Adrenal gland (tissue), 12 donors: ENCODE data around the gene WFS1. TPM values are rescaled to one million over a fixed set of nuclear protein-coding genes. Genes with fewer than 3 reads are reported as not detected.

ENCODE experiments used
- DNase-seq, 7 donors: peaks; one replicate each; pipeline ENCODE4 v3.0.0-alpha.2; 2019 to 2020
- H3K27ac ChIP-seq, 5 donors: fragments of 200-600 bp; sonication (generic) in 4 of 5; 1 replicate in 3 of 5; 2 replicates in 2 of 5; pipeline versions ENCODE4 v1.5.1 to v1.8.0; 2016 to 2020; ENCODE audit warnings: mild to moderate bottlenecking in 1 of 5
- H3K27me3 ChIP-seq: fragments of 200-600 bp; 2 replicates; pipeline ENCODE4 v1.8.0; 2021
- H3K36me3 ChIP-seq, 2 donors: fragments of 200-600 bp; replicated peaks in 1 of 2; 1 replicate in 1 of 2; 2 replicates in 1 of 2; pipeline versions ENCODE4 v1.5.1 to v1.8.0; 2018 to 2022
- H3K4me1 ChIP-seq, 2 donors: fragments of 200-600 bp; replicated peaks in 1 of 2; 1 replicate in 1 of 2; 2 replicates in 1 of 2; pipeline versions ENCODE4 v1.5.1 to v1.8.0; 2018 to 2021
- H3K4me3 ChIP-seq, 4 donors: fragments of 200-600 bp; sonication (generic) in 3 of 4; one replicate each; pipeline ENCODE4 v1.5.1; 2016 to 2018
- H3K9me3 ChIP-seq, 3 donors: fragments of 200-600 bp; sonication (generic) in 1 of 3; replicated peaks in 1 of 3; 1 replicate in 2 of 3; 2 replicates in 1 of 3; pipeline versions ENCODE4 v1.5.1 to v1.8.0; 2016 to 2021
- POLR2A ChIP-seq, 2 donors: fragments of 450-650 bp; IDR thresholded peaks; one replicate each; pipeline ENCODE4 v1.6.1; 2017; ENCODE audit warnings: antibody characterized with exemption in 2 of 2, mild to moderate bottlenecking in 2 of 2, moderate library complexity in 1 of 2
- WGBS, 4 donors: extraction: QIAGEN DNeasy Blood & Tissue Kit in 2 of 4; methylation state at CpG; one replicate each; pipeline versions ENCODE4 v1.1.5 to v1.1.7; 2013 to 2017; 5-methylcytosine and 5-hydroxymethylcytosine counted together
- intact Hi-C, 2 donors: fragments of 100-400 bp; cut with DNase I; formaldehyde crosslinking; loops; one replicate each; pipeline versions ENCODE4 v1.14.1 to v1.15.0; 2022 to 2023
- polyA plus RNA-seq, 3 donors: library from polyadenylated mRNA; stranded (reverse); fragments of 200-250 nt in 2 of 3; fragments of 350-450 nt in 1 of 3; fragmentation: Illumina TruSeq in 1 of 3; extraction: RNeasy Lipid Tissue Mini Kit (QIAGEN cat#74804) in 1 of 3; gene quantifications; one replicate each; pipeline ENCODE4 v1.2.3, GENCODE V29; 2013 to 2014
- total RNA-seq, 9 donors: library from RNA; depleted of rRNA in 4 of 9; stranded (reverse); fragments of >200 nt in 4 of 9; fragments of 120-200 nt in 1 of 9; fragmentation: NEBNext Ultra II Directional in 1 of 9; extraction: Animal tissue kit (Norgen Biotek cat#: 25700) in 1 of 9; gene quantifications; one replicate each; pipeline versions ENCODE4 v1.1.0 to v1.2.4, GENCODE V29; 2013 to 2023
- TF ChIP-seq, protein P1 (sequence below), 6 experiments: fragments of 450-650 bp in 4 of 6; fragments of 200-600 bp in 2 of 6; sonication (generic) in 1 of 6; IDR thresholded peaks; 1 replicate in 5 of 6; 2 replicates in 1 of 6; pipeline versions ENCODE4 v1.5.1 to v1.8.0; 2016 to 2021; ENCODE audit warnings: antibody characterized with exemption in 6 of 6, mild to moderate bottlenecking in 2 of 6, moderate library complexity in 1 of 6
- donor health status: healthy with polysubstance abuse.
- donor health status: Bipolar disorder and iron deficiency.
- donor health status: DM: yes; HTN: yes; CAD: no.
- donor health status: DM: no; HTN: no; CAD: no.
- donor health status: DM: no; HTN: no; CAD: no.
- donor health status: DM: yes; HTN: yes; CAD: no.

Gene WFS1
- total and polyA plus RNA-seq, 12 donors: 20.8 to 64.4 (median 33.1) TPM

DNA sequence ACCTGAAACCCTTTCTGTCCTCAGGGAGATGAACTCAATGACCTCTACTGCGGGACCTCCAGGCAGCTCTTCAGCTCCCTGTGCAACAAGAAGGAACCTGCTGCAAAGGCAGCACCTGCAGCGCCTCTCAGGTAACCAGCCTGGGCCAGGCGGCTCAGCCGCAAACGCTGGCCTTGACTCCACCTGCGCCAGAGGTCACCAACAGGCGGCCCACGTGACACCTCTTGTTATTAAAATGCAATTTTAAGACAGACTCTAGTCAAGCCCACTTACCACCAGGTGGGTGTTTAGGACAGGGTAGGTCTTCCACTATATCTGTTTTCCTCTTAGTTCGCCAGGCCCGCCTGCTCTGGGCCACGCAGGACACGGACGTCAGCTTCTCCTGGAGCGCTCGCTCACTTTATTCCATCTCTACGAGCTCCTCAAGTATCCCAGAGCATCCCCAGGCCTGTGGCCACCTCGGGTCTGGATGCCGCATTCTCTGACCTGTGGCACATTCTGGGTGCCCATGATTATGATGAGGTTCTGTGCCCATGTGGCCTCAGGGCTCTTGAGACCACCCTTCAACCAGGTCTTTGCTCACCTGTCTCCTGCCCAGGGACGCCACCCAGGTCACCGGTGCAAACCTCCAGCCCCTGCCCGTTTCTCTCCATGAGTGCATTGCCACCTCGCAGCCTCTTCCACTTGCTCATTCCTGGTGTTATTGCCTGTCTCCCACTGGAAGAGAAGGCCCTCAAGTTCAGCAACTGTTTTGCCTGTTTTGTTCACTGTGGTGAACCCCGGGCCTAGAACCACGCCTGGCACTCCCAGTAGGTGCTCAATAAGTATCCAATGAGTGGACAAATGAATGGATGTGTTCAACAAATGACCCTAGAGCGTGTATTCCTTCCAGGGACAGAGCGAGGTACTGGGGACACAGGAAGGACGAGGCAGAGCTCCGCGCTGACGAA lies 36.5 kb upstream of the WFS1 start:
- intact Hi-C loops: no loop called here
- no peaks in the 10 kb centered on the region for H3K27me3 ChIP-seq
- DNase-seq: peak in 1 of 7 donors; percentile 36
- H3K27ac ChIP-seq: no peak overlapping the region
- H3K4me1 ChIP-seq: no peaks in the 10 kb centered on the region
- no peaks in the 10 kb centered on the region for H3K9me3 ChIP-seq
- no peak overlapping the region for H3K4me3 ChIP-seq
- WGBS, 4 donors: 85 to 90% (median 88%) methylated on average over 27 to 30 of the region's 30 CpGs
- TF ChIP-seq POLR2A (IDR thresholded peaks at IDR 0.05): no peak
- TF ChIP-seq, protein P1, sequence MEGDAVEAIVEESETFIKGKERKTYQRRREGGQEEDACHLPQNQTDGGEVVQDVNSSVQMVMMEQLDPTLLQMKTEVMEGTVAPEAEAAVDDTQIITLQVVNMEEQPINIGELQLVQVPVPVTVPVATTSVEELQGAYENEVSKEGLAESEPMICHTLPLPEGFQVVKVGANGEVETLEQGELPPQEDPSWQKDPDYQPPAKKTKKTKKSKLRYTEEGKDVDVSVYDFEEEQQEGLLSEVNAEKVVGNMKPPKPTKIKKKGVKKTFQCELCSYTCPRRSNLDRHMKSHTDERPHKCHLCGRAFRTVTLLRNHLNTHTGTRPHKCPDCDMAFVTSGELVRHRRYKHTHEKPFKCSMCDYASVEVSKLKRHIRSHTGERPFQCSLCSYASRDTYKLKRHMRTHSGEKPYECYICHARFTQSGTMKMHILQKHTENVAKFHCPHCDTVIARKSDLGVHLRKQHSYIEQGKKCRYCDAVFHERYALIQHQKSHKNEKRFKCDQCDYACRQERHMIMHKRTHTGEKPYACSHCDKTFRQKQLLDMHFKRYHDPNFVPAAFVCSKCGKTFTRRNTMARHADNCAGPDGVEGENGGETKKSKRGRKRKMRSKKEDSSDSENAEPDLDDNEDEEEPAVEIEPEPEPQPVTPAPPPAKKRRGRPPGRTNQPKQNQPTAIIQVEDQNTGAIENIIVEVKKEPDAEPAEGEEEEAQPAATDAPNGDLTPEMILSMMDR (IDR thresholded peaks at IDR 0.05): no peak
- H3K36me3 ChIP-seq: no peaks in the 10 kb centered on the region

DNA sequence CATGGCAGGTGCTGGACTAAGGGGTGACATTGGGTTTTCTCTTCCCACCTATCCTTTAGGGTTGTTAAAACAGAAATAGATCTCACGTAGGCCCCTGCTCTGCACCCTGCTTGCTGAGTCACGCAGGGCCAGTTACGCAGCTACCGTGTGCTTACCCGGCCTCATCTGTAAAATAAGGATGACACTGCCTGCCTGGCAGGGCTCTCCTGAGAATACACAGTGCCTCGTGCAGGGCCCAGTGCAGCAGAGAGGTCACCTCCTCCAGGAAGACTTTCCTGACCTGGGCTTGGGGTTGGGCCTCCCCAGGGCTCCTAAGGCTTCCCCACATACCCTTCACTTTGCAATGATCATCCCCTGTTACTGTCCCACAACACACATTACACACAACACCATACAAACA lies 35.7 kb upstream of the WFS1 start:
- H3K9me3 ChIP-seq: no peaks in the 10 kb centered on the region
- WGBS, 4 donors: 60 to 87% (median 79%) methylated on average over 6 of the region's 6 CpGs
- intact Hi-C loops: no loop called here

DNA sequence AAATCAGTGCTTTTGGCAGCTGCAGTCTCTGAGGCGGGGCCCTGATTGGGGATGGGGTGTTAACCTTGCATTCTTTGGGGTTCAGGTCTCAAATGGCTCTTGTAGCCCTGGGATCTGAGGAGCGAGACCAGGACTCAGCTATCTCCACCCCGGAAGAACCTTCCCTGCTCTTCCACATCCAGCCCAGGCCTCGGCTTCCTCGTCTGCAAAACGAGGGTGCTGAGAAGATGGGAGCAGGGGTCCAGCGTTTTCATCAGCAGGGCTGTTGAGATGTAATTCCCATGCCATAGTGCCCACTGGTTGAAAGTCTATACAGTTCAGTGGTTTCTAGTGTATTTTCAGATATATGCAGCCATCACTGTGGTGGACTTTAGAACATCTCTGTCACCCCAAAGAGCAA lies 34.6 kb upstream of the WFS1 start:
- Histone ChIP-seq H3K36me3 (no peaks in the 10 kb centered on the region), H3K4me3 (no peak overlapping the region), H3K27ac (no peak overlapping the region), H3K9me3 (no peaks in the 10 kb centered on the region), H3K4me1 (no peaks in the 10 kb centered on the region), H3K27me3 (no peaks in the 10 kb centered on the region)
- TF ChIP-seq, protein P1 (IDR thresholded peaks at IDR 0.05): no peak
- no peak for TF ChIP-seq POLR2A (IDR thresholded peaks at IDR 0.05)
- peak in 1 of 7 donors; percentile 20 for DNase-seq
- intact Hi-C loops: no loop called here
- 81 to 82% (median 81%) methylated on average over 7 of the region's 7 CpGs for WGBS, 4 donors

More for the DNA sequence above, 35.7 kb upstream of the WFS1 start:
- H3K4me3 ChIP-seq: no peak overlapping the region
- no peaks in the 10 kb centered on the region for H3K4me1 ChIP-seq
- H3K27me3 ChIP-seq: no peaks in the 10 kb centered on the region
- no peaks in the 10 kb centered on the region for H3K36me3 ChIP-seq
- no peak for TF ChIP-seq POLR2A (IDR thresholded peaks at IDR 0.05)
- TF ChIP-seq, protein P1 (IDR thresholded peaks at IDR 0.05): no peak
- DNase-seq: peak in 1 of 7 donors; percentile 20
- no peak overlapping the region for H3K27ac ChIP-seq

DNA sequence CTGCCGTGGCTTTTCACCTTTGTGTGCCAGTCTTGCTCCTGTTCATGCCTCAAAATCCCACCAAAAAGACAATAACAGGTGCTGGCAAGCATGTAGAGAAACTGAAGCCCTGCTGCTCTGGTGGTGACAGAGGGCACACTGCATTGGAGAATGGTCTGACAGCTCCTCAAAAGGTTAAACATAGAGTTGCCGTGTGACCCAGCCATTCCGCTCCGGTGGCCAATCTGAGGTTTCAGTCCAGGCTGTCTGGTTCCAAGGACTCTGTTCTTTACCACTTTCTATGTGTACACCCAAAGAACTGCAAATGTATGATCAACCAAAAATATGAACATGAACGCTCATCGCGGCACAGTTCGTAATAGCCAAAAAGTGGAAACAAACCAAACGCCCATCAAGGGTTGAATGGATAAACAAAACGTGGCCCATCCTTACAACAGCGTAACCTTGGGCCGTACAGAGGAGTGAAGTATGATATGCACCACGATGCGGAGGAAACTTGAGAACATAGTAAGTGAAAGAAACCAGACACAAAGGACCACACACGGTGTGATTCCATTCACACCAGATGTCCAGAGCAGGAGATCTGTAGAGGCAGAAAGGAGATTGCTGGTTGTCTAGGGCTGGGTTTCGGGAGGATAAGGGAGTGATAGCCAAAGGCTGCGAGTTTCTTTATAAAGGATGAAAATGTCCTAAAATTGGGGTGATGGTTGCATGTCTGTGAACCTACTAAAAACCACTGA lies 33.6 kb upstream of the WFS1 start:
- Histone ChIP-seq H3K27ac (no peak overlapping the region), H3K4me3 (no peak overlapping the region), H3K27me3 (no peaks in the 10 kb centered on the region), H3K36me3 (no peaks in the 10 kb centered on the region), H3K4me1 (no peaks in the 10 kb centered on the region), H3K9me3 (no peaks in the 10 kb centered on the region)
- TF ChIP-seq, protein P1 (IDR thresholded peaks at IDR 0.05): no peak
- TF ChIP-seq POLR2A (IDR thresholded peaks at IDR 0.05): no peak
- DNase-seq: peak in 1 of 7 donors; percentile 24
- intact Hi-C loops: no loop called here
- WGBS, 4 donors: 61 to 69% (median 61%) methylated on average over 17 of the region's 17 CpGs
